Stimulated activated CD4-positive, alpha-beta T cell treated with anti-CD3 and anti-CD28 coated beads, Interleukin-2, amount 100 ng/mL, for 48 hours (primary cell): ENCODE results near the gene CLNK.

Experiments
- DNase-seq, 2 donors: peaks; one replicate each; pipeline ENCODE4 v3.0.0-alpha.2; 2020

CLNK gene

GRCh38 chr4:10698172-10698571, 13.6 kb upstream of the CLNK start:
- no peak for DNase-seq

GRCh38 chr4:10697086-10697485, 12.5 kb upstream of the CLNK start:
- DNase-seq = no peak

GRCh38 chr4:10696253-10696652, 11.7 kb upstream of the CLNK start:
- no peak for DNase-seq

GRCh38 chr4:10694828-10695209, 10.3 kb upstream of the CLNK start:
- DNase-seq = no peak

- no peak for DNase-seq
These were observed 9.7 kb upstream of the CLNK start for GRCh38 chr4:10694151-10694827.

- no peak for DNase-seq
These were observed 7.1 kb upstream of the CLNK start for GRCh38 chr4:10691651-10692050.

- no peak for DNase-seq
These were observed 5.8 kb upstream of the CLNK start for GRCh38 chr4:10690185-10690907.

GRCh38 chr4:10688846-10689245, 4.3 kb upstream of the CLNK start:
- DNase-seq = no peak

- DNase-seq = no peak
These were observed 3.5 kb upstream of the CLNK start for GRCh38 chr4:10688022-10688421.

GRCh38 chr4:10687526-10687925, 3.0 kb upstream of the CLNK start:
- DNase-seq = no peak

- no peak for DNase-seq
These were observed 2.2 kb downstream of the CLNK start for GRCh38 chr4:10682397-10682796.

GRCh38 chr4:10677796-10678497, 6.6 kb downstream of the CLNK start:
- no peak for DNase-seq

- DNase-seq = no peak
These were observed 10.7 kb downstream of the CLNK start for GRCh38 chr4:10673817-10674369.

- DNase-seq = no peak
These were observed 12.2 kb downstream of the CLNK start for GRCh38 chr4:10672379-10672778.

GRCh38 chr4:10671799-10672198, 12.8 kb downstream of the CLNK start:
- DNase-seq = no peak

GRCh38 chr4:10671366-10671765, 13.2 kb downstream of the CLNK start:
- no peak for DNase-seq

- no peak for DNase-seq
These were observed 14.2 kb downstream of the CLNK start for GRCh38 chr4:10670321-10670720.

- DNase-seq = no peak
These were observed 16.8 kb downstream of the CLNK start for GRCh38 chr4:10667701-10668326.

GRCh38 chr4:10666616-10667015, 18.0 kb downstream of the CLNK start:
- no peak for DNase-seq

- no peak for DNase-seq
These were observed 20.2 kb downstream of the CLNK start for GRCh38 chr4:10664408-10664807.

- no peak for DNase-seq
These were observed 21.6 kb downstream of the CLNK start for GRCh38 chr4:10662937-10663336.

GRCh38 chr4:10661047-10661446, 23.5 kb downstream of the CLNK start:
- no peak for DNase-seq

GRCh38 chr4:10659251-10659650, 25.3 kb downstream of the CLNK start:
- no peak for DNase-seq
